Immature natural killer cell (primary cell): ENCODE results near the gene GRIK1. TPM values are rescaled to one million over a fixed set of nuclear protein-coding genes. Genes with fewer than 3 reads are reported as not detected.

Source experiments
- DNase-seq, 3 donors: peaks; one replicate each; pipeline ENCODE4 v3.0.0; 2022; ENCODE audit warnings: mixed read lengths in 1 of 3
- H3K27ac Mint-ChIP-seq, 6 donors: one replicate each; pipeline ENCODE4 v1.8.0; 2020; ENCODE audit warnings: mixed read lengths in 6 of 6, mild to moderate bottlenecking in 5 of 6, inconsistent platforms in 4 of 6, moderate library complexity in 3 of 6
- H3K27me3 Mint-ChIP-seq, 3 donors: one replicate each; pipeline ENCODE4 v1.8.0; 2020 to 2021; ENCODE audit warnings: low read depth in 3 of 3, mild to moderate bottlenecking in 3 of 3, mixed read lengths in 3 of 3, moderate library complexity in 3 of 3, inconsistent platforms in 1 of 3
- H3K36me3 Mint-ChIP-seq, 3 donors: one replicate each; pipeline ENCODE4 v1.8.0; 2020; ENCODE audit warnings: mixed read lengths in 3 of 3, inconsistent platforms in 2 of 3, mild to moderate bottlenecking in 2 of 3
- H3K4me1 Mint-ChIP-seq, 2 donors: one replicate each; pipeline ENCODE4 v1.8.0; 2020; ENCODE audit warnings: inconsistent platforms in 2 of 2, mild to moderate bottlenecking in 2 of 2, mixed read lengths in 2 of 2, moderate library complexity in 1 of 2
- H3K4me3 Mint-ChIP-seq, 5 donors: one replicate each; pipeline ENCODE4 v1.8.0; 2020; ENCODE audit warnings: mild to moderate bottlenecking in 5 of 5, mixed read lengths in 5 of 5, inconsistent platforms in 3 of 5, moderate library complexity in 3 of 5
- H3K9me3 Mint-ChIP-seq, 6 donors: one replicate each; pipeline ENCODE4 v1.8.0; 2020; ENCODE audit warnings: mild to moderate bottlenecking in 6 of 6, mixed read lengths in 6 of 6, inconsistent platforms in 4 of 6, moderate library complexity in 3 of 6
- polyA plus RNA-seq, 3 donors: library from polyadenylated mRNA; unstranded; fragments of 300-500 nt; fragmentation: Illumina TruSeq; gene quantifications; one replicate each; pipeline ENCODE4 v1.2.3, GENCODE V29; 2021

GRIK1 gene
- polyA plus RNA-seq, 3 donors from 2014 or later, result not detected

DNA sequence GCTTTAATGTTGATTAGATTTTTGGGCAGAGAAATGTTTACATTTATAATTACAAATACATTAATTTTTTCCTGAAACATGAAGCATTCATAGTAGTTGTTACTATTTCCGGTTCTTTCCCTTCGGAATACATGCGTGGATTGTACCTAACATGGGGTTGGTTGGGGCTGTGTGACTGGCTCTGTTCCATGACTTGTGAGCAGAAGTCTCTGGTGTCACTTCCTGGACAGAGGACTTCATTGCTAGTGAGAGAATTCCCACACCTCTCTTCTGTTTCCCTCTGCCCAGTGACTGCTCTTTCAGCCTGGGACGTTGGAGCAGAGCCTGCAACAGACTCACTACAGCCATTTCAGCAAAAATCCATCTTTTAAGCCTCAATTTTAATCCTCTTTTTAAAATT, 231.4 kb downstream of the GRIK1 start:
- H3K27me3 Mint-ChIP-seq, result no peaks in the 10 kb centered on the region

GRCh38 chr21:29704719-29705118, 235.1 kb downstream of the GRIK1 start:
- H3K36me3 Mint-ChIP-seq, result no peaks in the 10 kb centered on the region
- peaks cover 0 to 21% (median 5%) of the 10 kb centered on the region in 6 donors for H3K9me3 Mint-ChIP-seq
- H3K27me3 Mint-ChIP-seq, result peaks cover 0 to 4% (median 0%) of the 10 kb centered on the region in 3 donors
- H3K4me3 Mint-ChIP-seq, result no peak overlapping the region
- DNase-seq, result no peak
- peaks cover 2 to 6% of the 10 kb centered on the region in 2 donors for H3K4me1 Mint-ChIP-seq
- no peak overlapping the region for H3K27ac Mint-ChIP-seq

More for the DNA sequence above, 231.4 kb downstream of the GRIK1 start:
- Mint-ChIP-seq H3K27ac (no peak overlapping the region), H3K9me3 (peaks cover 0 to 6% (median 0%) of the 10 kb centered on the region in 6 donors), H3K4me1 (no peaks in the 10 kb centered on the region), H3K36me3 (no peaks in the 10 kb centered on the region), H3K4me3 (no peak overlapping the region)
- no peak for DNase-seq

GRCh38 chr21:29701676-29702075, 238.1 kb downstream of the GRIK1 start:
- Mint-ChIP-seq H3K9me3 (peaks cover 0 to 21% (median 6%) of the 10 kb centered on the region in 6 donors), H3K36me3 (no peaks in the 10 kb centered on the region), H3K4me3 (no peak overlapping the region), H3K4me1 (peaks cover 2 to 6% of the 10 kb centered on the region in 2 donors), H3K27ac (no peak overlapping the region), H3K27me3 (peaks cover 0 to 4% (median 0%) of the 10 kb centered on the region in 3 donors)
- no peak for DNase-seq

DNA sequence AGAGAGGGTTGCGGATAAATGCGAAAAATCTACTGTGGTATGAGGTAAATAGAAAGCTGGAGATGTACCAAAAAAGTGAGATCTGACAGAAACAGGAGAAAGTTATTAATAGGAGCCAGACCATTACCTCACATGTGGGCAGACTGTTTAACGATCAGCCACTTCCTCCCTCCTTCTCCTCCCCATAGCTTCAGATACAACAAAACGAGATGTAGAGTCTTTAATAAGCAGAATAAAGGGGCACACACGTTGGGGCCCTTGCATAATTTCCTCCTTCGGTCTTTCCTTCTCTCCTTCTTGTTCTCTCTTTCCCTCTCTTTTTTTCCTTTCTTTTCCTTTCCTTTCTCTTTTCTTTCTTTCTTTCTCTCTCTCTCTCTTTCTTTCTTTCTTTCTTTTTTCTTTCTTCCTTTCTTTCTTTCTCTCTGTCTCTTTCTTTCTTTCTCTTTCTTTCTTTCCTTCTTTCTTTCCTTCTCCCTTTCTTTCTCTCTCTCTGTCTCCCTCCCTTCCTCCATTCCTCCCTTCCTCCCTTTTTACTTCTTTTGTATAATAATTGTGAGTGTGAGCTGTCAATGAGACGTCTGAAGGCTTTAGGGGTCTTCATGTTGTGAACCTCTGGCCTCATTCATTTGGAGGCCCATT, 242.1 kb downstream of the GRIK1 start:
- DNase-seq, result no peak
- peaks cover 0 to 15% (median 5%) of the 10 kb centered on the region in 6 donors for H3K9me3 Mint-ChIP-seq
- no peak overlapping the region for H3K4me3 Mint-ChIP-seq
- peaks cover 2 to 6% of the 10 kb centered on the region in 2 donors for H3K4me1 Mint-ChIP-seq
- H3K27ac Mint-ChIP-seq, result no peak overlapping the region
- H3K36me3 Mint-ChIP-seq, result no peaks in the 10 kb centered on the region
- peaks cover 0 to 4% (median 2%) of the 10 kb centered on the region in 3 donors for H3K27me3 Mint-ChIP-seq

GRCh38 chr21:29696937-29697336, 242.9 kb downstream of the GRIK1 start:
- no peak for DNase-seq
- H3K27me3 Mint-ChIP-seq, result peaks cover 0 to 4% (median 2%) of the 10 kb centered on the region in 3 donors
- H3K4me1 Mint-ChIP-seq, result peaks cover 2 to 6% of the 10 kb centered on the region in 2 donors
- peaks cover 0 to 11% (median 6%) of the 10 kb centered on the region in 6 donors for H3K9me3 Mint-ChIP-seq
- H3K4me3 Mint-ChIP-seq, result no peak overlapping the region
- no peaks in the 10 kb centered on the region for H3K36me3 Mint-ChIP-seq
- no peak overlapping the region for H3K27ac Mint-ChIP-seq

- no peak for DNase-seq
- Mint-ChIP-seq H3K4me3 (no peak overlapping the region), H3K4me1 (no peaks in the 10 kb centered on the region), H3K36me3 (no peaks in the 10 kb centered on the region), H3K9me3 (peaks cover 0 to 9% (median 1%) of the 10 kb centered on the region in 6 donors), H3K27me3 (peaks cover 0 to 2% (median 0%) of the 10 kb centered on the region in 3 donors), H3K27ac (no peak overlapping the region)
Measured at GRCh38 chr21:29691616-29692491, 247.9 kb downstream of the GRIK1 start.

- Mint-ChIP-seq H3K27ac (no peak overlapping the region), H3K36me3 (no peaks in the 10 kb centered on the region), H3K27me3 (no peaks in the 10 kb centered on the region), H3K4me1 (no peaks in the 10 kb centered on the region), H3K4me3 (no peak overlapping the region), H3K9me3 (peaks cover 0 to 13% (median 3%) of the 10 kb centered on the region in 6 donors)
- DNase-seq, result no peak
Measured at GRCh38 chr21:29689753-29690152, 250.0 kb downstream of the GRIK1 start.

GRCh38 chr21:29684106-29684505, 255.7 kb downstream of the GRIK1 start:
- no peaks in the 10 kb centered on the region for H3K36me3 Mint-ChIP-seq
- no peak overlapping the region for H3K27ac Mint-ChIP-seq
- H3K9me3 Mint-ChIP-seq, result peaks cover 0 to 20% (median 5%) of the 10 kb centered on the region in 6 donors
- DNase-seq, result no peak
- no peak overlapping the region for H3K4me3 Mint-ChIP-seq
- no peaks in the 10 kb centered on the region for H3K4me1 Mint-ChIP-seq
- no peaks in the 10 kb centered on the region for H3K27me3 Mint-ChIP-seq

DNA sequence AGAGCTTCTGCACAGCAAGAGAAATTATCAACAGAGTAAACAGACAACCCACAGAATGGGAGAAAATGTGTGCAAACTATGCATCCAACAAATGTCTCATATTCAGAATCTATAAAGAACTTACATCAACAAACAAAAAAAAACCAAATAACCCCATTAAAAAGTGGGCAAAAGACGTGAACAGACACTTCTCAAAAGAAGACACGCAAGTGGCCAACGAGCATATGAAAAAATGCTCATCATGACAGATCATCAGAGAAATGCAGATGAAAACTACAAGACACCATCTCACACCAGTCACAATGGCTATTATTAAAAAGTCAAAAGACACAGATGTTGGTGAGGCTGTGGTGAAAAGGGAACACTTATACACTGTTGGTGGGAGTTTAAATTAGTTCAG, 257.0 kb downstream of the GRIK1 start:
- Mint-ChIP-seq H3K4me1 (no peaks in the 10 kb centered on the region), H3K36me3 (no peaks in the 10 kb centered on the region), H3K27me3 (no peaks in the 10 kb centered on the region), H3K4me3 (no peak overlapping the region), H3K27ac (no peak overlapping the region), H3K9me3 (peaks cover 0 to 12% (median 5%) of the 10 kb centered on the region in 6 donors)
- DNase-seq, result no peak

DNA sequence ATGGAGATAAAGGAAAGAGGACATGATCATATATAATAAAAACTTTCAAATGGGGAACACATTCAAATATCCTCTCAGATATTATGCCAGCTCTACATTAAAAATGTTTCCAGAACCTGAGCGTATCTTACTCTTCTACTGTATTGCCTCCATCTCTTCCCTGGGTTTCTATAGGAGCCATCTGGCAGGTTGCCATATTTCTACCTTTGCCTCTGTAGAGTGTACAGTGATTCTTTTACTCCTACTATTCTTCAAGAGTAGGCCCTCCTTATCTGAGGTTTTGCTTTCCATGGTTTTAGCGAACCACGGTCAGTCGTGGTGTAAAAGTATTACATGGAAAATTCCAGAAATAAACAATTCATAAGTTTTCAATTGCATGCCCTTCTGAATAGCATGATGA, 259.5 kb downstream of the GRIK1 start:
- H3K27me3 Mint-ChIP-seq, result no peaks in the 10 kb centered on the region
- H3K9me3 Mint-ChIP-seq, result peaks cover 0 to 21% (median 2%) of the 10 kb centered on the region in 6 donors
- H3K27ac Mint-ChIP-seq, result no peak overlapping the region
- no peaks in the 10 kb centered on the region for H3K4me1 Mint-ChIP-seq
- H3K36me3 Mint-ChIP-seq, result no peaks in the 10 kb centered on the region
- no peak overlapping the region for H3K4me3 Mint-ChIP-seq
- no peak for DNase-seq

GRCh38 chr21:29678626-29679025, 261.2 kb downstream of the GRIK1 start:
- Mint-ChIP-seq H3K27ac (no peak overlapping the region), H3K9me3 (peaks cover 0 to 13% (median 3%) of the 10 kb centered on the region in 6 donors), H3K36me3 (no peaks in the 10 kb centered on the region)

GRCh38 chr21:29677326-29677725, 262.5 kb downstream of the GRIK1 start:
- no peaks in the 10 kb centered on the region for H3K27me3 Mint-ChIP-seq
- H3K27ac Mint-ChIP-seq, result no peak overlapping the region
- DNase-seq, result no peak
- peaks cover 0 to 13% (median 2%) of the 10 kb centered on the region in 6 donors for H3K9me3 Mint-ChIP-seq
- H3K36me3 Mint-ChIP-seq, result no peaks in the 10 kb centered on the region
- H3K4me1 Mint-ChIP-seq, result no peaks in the 10 kb centered on the region
- H3K4me3 Mint-ChIP-seq, result no peak overlapping the region

More at GRCh38 chr21:29678626-29679025, 261.2 kb downstream of the GRIK1 start:
- H3K4me1 Mint-ChIP-seq, result no peaks in the 10 kb centered on the region
- H3K4me3 Mint-ChIP-seq, result no peak overlapping the region
- no peaks in the 10 kb centered on the region for H3K27me3 Mint-ChIP-seq
- no peak for DNase-seq

DNA sequence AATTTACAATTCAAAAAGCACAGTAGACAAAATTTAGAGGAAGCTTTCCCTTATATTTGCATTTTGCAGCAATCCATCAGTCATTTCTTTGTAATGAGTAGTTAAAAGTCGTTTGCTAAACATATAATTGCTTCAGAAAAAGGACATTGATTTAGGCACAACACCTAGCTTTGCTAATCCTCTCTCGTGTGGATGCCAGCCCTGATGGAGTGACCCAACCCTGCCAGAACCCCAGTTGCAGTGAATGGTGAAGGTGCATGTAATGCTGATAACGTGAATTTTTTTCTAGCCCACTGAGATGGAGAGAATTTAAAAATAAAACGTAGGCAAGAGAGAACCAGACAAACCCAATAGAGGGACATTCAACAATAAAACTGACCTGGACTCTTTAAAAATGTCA, 263.4 kb downstream of the GRIK1 start:
- no peak for DNase-seq
- H3K4me3 Mint-ChIP-seq, result no peak overlapping the region
- H3K27me3 Mint-ChIP-seq, result no peaks in the 10 kb centered on the region
- no peak overlapping the region for H3K27ac Mint-ChIP-seq
- H3K36me3 Mint-ChIP-seq, result no peaks in the 10 kb centered on the region
- H3K4me1 Mint-ChIP-seq, result no peaks in the 10 kb centered on the region
- peaks cover 0 to 12% (median 2%) of the 10 kb centered on the region in 6 donors for H3K9me3 Mint-ChIP-seq

DNA sequence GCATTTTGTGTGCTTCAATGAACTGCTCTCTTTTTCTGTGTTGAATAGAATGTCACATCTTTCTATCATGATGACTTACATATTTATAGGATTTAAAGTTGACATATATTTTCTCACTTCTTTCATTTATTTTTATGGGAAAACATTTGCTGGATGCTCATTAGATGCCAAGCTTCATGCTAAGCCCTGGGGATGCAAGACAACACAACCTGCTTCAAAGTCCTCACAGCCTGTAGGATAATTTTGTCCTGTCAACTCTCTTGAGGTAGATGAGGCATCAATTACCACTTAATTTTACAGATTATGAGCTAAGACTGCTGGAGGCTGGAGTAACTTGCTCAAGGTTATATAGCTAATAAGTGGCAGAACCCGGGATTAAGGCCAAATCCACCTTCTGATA, 264.3 kb downstream of the GRIK1 start:
- DNase-seq, result no peak
- H3K27ac Mint-ChIP-seq, result no peak overlapping the region
- no peaks in the 10 kb centered on the region for H3K36me3 Mint-ChIP-seq
- H3K27me3 Mint-ChIP-seq, result no peaks in the 10 kb centered on the region
- no peak overlapping the region for H3K4me3 Mint-ChIP-seq
- peaks cover 0 to 9% (median 2%) of the 10 kb centered on the region in 6 donors for H3K9me3 Mint-ChIP-seq
- no peaks in the 10 kb centered on the region for H3K4me1 Mint-ChIP-seq
